H9 (cell line): ENCODE data around the gene KIF5A. TPM values are rescaled to one million over a fixed set of nuclear protein-coding genes. Genes with fewer than 3 reads are reported as not detected.
A peak's percentile ranks its signal among the peaks of the same experiment; 100 is the strongest.

ENCODE experiments used
- DNase-seq: peaks from one replicate; pipeline ENCODE4 v3.0.0-alpha.2; 2017
- H2AFZ ChIP-seq: one replicate; pipeline ENCODE4 v1.6.1; 2013; ENCODE audit warnings: mild to moderate bottlenecking, low read length, control low read depth, moderate library complexity
- H2AK5ac ChIP-seq: 2 replicates; pipeline ENCODE4 v1.6.1; 2013; ENCODE audit warnings: low read length, control low read depth, mixed read lengths; ENCODE audit not compliant: insufficient read length
- H2BK120ac ChIP-seq: one replicate; pipeline ENCODE4 v1.6.1; 2013; ENCODE audit warnings: low read depth, mild to moderate bottlenecking, low read length, control low read depth, inconsistent platforms; ENCODE audit not compliant: poor library complexity, severe bottlenecking
- H2BK12ac ChIP-seq: 2 replicates; pipeline ENCODE4 v1.6.1; 2013; ENCODE audit warnings: low read length, control low read depth, mixed read lengths, low read depth; ENCODE audit not compliant: insufficient read length
- H2BK15ac ChIP-seq: 2 replicates; pipeline ENCODE4 v1.6.1; 2013; ENCODE audit warnings: low read depth, low read length, control low read depth
- H2BK20ac ChIP-seq: one replicate; pipeline ENCODE4 v1.6.1; 2013; ENCODE audit warnings: low read depth, mild to moderate bottlenecking, low read length, control low read depth, inconsistent platforms; ENCODE audit not compliant: poor library complexity, severe bottlenecking
- H2BK5ac ChIP-seq: 2 replicates; pipeline ENCODE4 v1.6.1; 2013; ENCODE audit warnings: low read length, control low read depth, mixed read lengths; ENCODE audit not compliant: insufficient read length
- H3K14ac ChIP-seq: 2 replicates; pipeline ENCODE4 v1.6.1; 2013; ENCODE audit warnings: low read length, control low read depth; ENCODE audit not compliant: insufficient read depth
- H3K18ac ChIP-seq: 2 replicates; pipeline ENCODE4 v1.6.1; 2013; ENCODE audit warnings: low read depth, mild to moderate bottlenecking, mixed read lengths, low read length, control low read depth; ENCODE audit not compliant: insufficient read length
- H3K23ac ChIP-seq: 2 replicates; pipeline ENCODE4 v1.6.1; 2013; ENCODE audit warnings: low read length, control low read depth, mixed read lengths, low read depth; ENCODE audit not compliant: insufficient read length
- H3K23me2 ChIP-seq: 2 replicates; pipeline ENCODE4 v1.6.1; 2013; ENCODE audit warnings: low read depth, mild to moderate bottlenecking, mixed read lengths, low read length, control low read depth; ENCODE audit not compliant: insufficient read length, poor library complexity, severe bottlenecking
- H3K27ac ChIP-seq: 2 replicates; pipeline ENCODE4 v1.5.1; 2013; ENCODE audit warnings: low read length, control low read depth, mixed read lengths, low read depth; ENCODE audit not compliant: insufficient read length
- H3K27me3 ChIP-seq: 2 replicates; pipeline ENCODE4 v1.6.1; 2013; ENCODE audit warnings: low read length, control low read depth, inconsistent platforms; ENCODE audit not compliant: insufficient read depth
- H3K4ac ChIP-seq: 2 replicates; pipeline ENCODE4 v1.6.1; 2013; ENCODE audit warnings: low read depth, mild to moderate bottlenecking, control low read depth, inconsistent platforms, low read length, moderate library complexity
- H3K4me1 ChIP-seq: 2 replicates; pipeline ENCODE4 v1.6.1; 2013; ENCODE audit warnings: low read length, control low read depth, inconsistent platforms; ENCODE audit not compliant: insufficient read depth
- H3K4me2 ChIP-seq: 2 replicates; pipeline ENCODE4 v1.6.1; 2013; ENCODE audit warnings: low read length, control low read depth, mixed read lengths; ENCODE audit not compliant: insufficient read length, insufficient read depth
- H3K56ac ChIP-seq: 2 replicates; pipeline ENCODE4 v1.6.1; 2013; ENCODE audit warnings: low read depth, mild to moderate bottlenecking, mixed read lengths, low read length, control low read depth; ENCODE audit not compliant: insufficient read length
- H3K79me1 ChIP-seq: 2 replicates; pipeline ENCODE4 v1.6.1; 2013; ENCODE audit warnings: low read depth, mild to moderate bottlenecking, moderate library complexity, low read length, control low read depth, inconsistent platforms; ENCODE audit not compliant: insufficient read depth, poor library complexity, severe bottlenecking
- H3K79me2 ChIP-seq: 2 replicates; pipeline ENCODE4 v1.6.1; 2013; ENCODE audit warnings: low read length, control low read depth, inconsistent platforms; ENCODE audit not compliant: insufficient read depth
- H3K9ac ChIP-seq: 2 replicates; pipeline ENCODE4 v1.6.1; 2013; ENCODE audit warnings: low read length, control low read depth, mixed read lengths; ENCODE audit not compliant: insufficient read length; ENCODE audit errors: extremely low read depth
- H3K9me3 ChIP-seq: one replicate; pipeline ENCODE4 v1.6.1; 2013; ENCODE audit warnings: low read depth, low read length, inconsistent platforms; ENCODE audit not compliant: control insufficient read depth
- H3T11ph ChIP-seq: one replicate; pipeline ENCODE4 v1.6.1; 2013; ENCODE audit warnings: mild to moderate bottlenecking, low read length, control low read depth, inconsistent platforms
- H4K20me1 ChIP-seq: one replicate; pipeline ENCODE4 v1.6.1; 2013; ENCODE audit not compliant: control insufficient read depth, insufficient read length, insufficient read depth
- H4K5ac ChIP-seq: 2 replicates; pipeline ENCODE4 v1.6.1; 2013; ENCODE audit warnings: low read depth, mild to moderate bottlenecking, mixed read lengths, low read length, control low read depth; ENCODE audit not compliant: insufficient read length
- H4K8ac ChIP-seq: replicated peaks from 2 replicates; pipeline ENCODE4 v1.6.1; 2013; ENCODE audit warnings: low read length, control low read depth, mixed read lengths, low read depth; ENCODE audit not compliant: insufficient read length
- H4K91ac ChIP-seq: 2 replicates; pipeline ENCODE4 v1.6.1; 2013; ENCODE audit warnings: low read depth, mild to moderate bottlenecking, moderate library complexity, mixed read lengths, low read length, control low read depth; ENCODE audit not compliant: insufficient read length
- H3K27ac Mint-ChIP-seq, 3 experiments: 2 replicates in 2 of 3; 3 replicates in 1 of 3; pipeline ENCODE4 v1.8.0; 2020 to 2021; ENCODE audit warnings: mixed read lengths in 3 of 3, mild to moderate bottlenecking in 1 of 3, moderate library complexity in 1 of 3
- H3K27me3 Mint-ChIP-seq: 2 replicates; pipeline ENCODE4 v1.8.0; 2021; ENCODE audit warnings: low read depth, mild to moderate bottlenecking, moderate library complexity, mixed read lengths
- H3K36me3 Mint-ChIP-seq, 3 experiments: 2 replicates in 2 of 3; 3 replicates in 1 of 3; pipeline ENCODE4 v1.8.0; 2020 to 2021; ENCODE audit warnings: low read depth in 3 of 3, mixed read lengths in 3 of 3; ENCODE audit not compliant: insufficient read depth in 1 of 3
- H3K4me1 Mint-ChIP-seq, 2 experiments: 2 replicates each; pipeline ENCODE4 v1.8.0; 2020; ENCODE audit warnings: mixed read lengths in 2 of 2
- H3K4me3 Mint-ChIP-seq, 2 experiments: 2 replicates in 1 of 2; 3 replicates in 1 of 2; pipeline ENCODE4 v1.8.0; 2020 to 2021; ENCODE audit warnings: mild to moderate bottlenecking in 2 of 2, mixed read lengths in 2 of 2, moderate library complexity in 1 of 2
- H3K9me3 Mint-ChIP-seq, 2 experiments: 2 replicates in 1 of 2; 3 replicates in 1 of 2; pipeline ENCODE4 v1.8.0; 2020; ENCODE audit warnings: mild to moderate bottlenecking in 2 of 2, mixed read lengths in 2 of 2, moderate library complexity in 1 of 2
- WGBS: extraction: QIAGEN DNeasy Blood & Tissue Kit; methylation state at CpG from one replicate; pipeline ENCODE4 v1.1.7; 2013; ENCODE audit warnings: missing lambda C conversion rate, low lambda C conversion rate, mixed read lengths; ENCODE audit not compliant: insufficient read length; ENCODE audit errors: extremely low coverage; 5-methylcytosine and 5-hydroxymethylcytosine counted together
- microRNA-seq: library from miRNA; unstranded; fragments of <30 nt; microRNA quantifications from one replicate; pipeline ENCODE4, GENCODE V29; 2020; ENCODE audit warnings: borderline microRNAs expressed
- total RNA-seq: library from RNA; stranded (reverse); gene quantifications from 2 replicates; pipeline ENCODE4 v1.2.1, GENCODE V29; 2021
- TF ChIP-seq, protein P1 (sequence below): fragments of 200-600 bp; sonication (generic); conservative IDR thresholded peaks from 3 replicates; pipeline ENCODE4 v1.8.0; 2021; ENCODE audit warnings: antibody characterized with exemption, mild to moderate bottlenecking

Gene KIF5A
- total RNA-seq, 1 experiment from 2014 or later, result 18.5 TPM

DNA sequence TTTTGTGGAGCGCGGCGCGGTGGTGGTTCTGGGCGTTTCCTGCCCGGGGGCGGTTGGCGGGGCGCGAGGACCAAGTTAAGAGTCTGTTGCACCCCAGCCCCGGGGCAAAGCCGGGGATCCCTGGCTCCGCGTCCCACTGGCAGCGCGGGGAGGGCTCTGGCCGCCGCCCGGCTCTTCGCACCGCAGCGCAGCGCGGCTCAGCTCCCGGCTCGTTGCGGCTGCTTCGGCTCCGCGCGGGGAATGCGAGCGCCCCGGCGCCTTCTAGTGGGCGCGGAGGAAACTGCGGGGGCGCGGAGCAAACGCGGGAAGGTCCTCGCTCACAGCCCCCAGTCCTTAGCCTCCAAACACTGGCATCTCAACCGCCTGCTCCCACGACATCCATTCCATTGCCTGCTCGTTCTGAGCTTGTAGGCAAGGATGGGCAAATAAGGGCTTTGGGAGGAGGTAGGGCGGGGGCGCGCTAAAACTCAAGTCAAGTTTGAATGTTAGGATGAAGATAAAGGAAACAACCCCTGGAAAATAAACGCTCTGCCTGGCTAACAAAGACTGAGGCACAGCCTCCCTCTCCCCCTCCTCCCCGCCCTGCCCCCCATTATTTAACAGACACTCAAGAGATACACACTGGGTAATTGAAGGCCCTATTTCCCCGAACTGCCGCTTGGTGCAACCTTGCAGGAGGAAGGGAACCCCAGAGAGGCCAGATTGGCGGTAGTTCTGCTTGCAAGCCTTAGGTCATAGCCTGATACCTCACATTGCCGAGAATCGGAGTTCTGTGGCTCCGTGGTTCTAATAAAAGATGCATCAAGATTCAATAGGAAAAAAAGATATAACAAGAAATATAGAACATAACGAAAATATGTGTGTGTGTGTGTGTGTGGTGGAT, 83.4 kb downstream of the KIF5A start, which contains the start of gene B4GALNT1:
B4GALNT1 (minus strand) TSS at position 244 of the 883 bp plus-strand sequence. CDS start 1,069 bp downstream, outside the sequence.
- Histone ChIP-seq H3K9me3 (no peaks in the 10 kb centered on the region), H3K4me1 (no peaks in the 10 kb centered on the region; the same call in 1 of the 2 replicates), H3K79me2 (no peaks in the 10 kb centered on the region), H2AK5ac (no peak within 1 kb of the TSS), H3T11ph (no peak within 1 kb of the TSS), H2BK20ac (no peak within 1 kb of the TSS), H2BK15ac (no peak within 1 kb of the TSS), H2BK120ac (no peak within 1 kb of the TSS), H3K79me1 (no peaks in the 10 kb centered on the region), H3K4ac (no peak within 1 kb of the TSS), H4K8ac (no peak within 1 kb of the TSS), H2BK5ac (no peak within 1 kb of the TSS), H2BK12ac (no peak within 1 kb of the TSS), H3K9ac (no peak within 1 kb of the TSS), H3K4me2 (peak within 1 kb of the TSS; percentile 69), H2AFZ (no peak within 1 kb of the TSS), H3K18ac (no peak within 1 kb of the TSS), H4K20me1 (peaks cover 3% of the 10 kb centered on the region), H3K27ac (no peak within 1 kb of the TSS), H3K27me3 (peaks cover 41% of the 10 kb centered on the region), H3K14ac (no peak within 1 kb of the TSS), H3K56ac (no peak within 1 kb of the TSS), H4K5ac (no peak within 1 kb of the TSS), H3K23ac (no peak within 1 kb of the TSS), H4K91ac (no peak within 1 kb of the TSS), H3K23me2 (peaks cover 15% of the 10 kb centered on the region)
- peaks cover 70% of the 10 kb centered on the region for H3K27me3 Mint-ChIP-seq
- peaks cover 10 to 22% of the 10 kb centered on the region in 2 experiments for H3K4me1 Mint-ChIP-seq
- peak within 1 kb of the TSS; percentile 66 to 87 for H3K4me3 Mint-ChIP-seq
- TF ChIP-seq, protein P1, sequence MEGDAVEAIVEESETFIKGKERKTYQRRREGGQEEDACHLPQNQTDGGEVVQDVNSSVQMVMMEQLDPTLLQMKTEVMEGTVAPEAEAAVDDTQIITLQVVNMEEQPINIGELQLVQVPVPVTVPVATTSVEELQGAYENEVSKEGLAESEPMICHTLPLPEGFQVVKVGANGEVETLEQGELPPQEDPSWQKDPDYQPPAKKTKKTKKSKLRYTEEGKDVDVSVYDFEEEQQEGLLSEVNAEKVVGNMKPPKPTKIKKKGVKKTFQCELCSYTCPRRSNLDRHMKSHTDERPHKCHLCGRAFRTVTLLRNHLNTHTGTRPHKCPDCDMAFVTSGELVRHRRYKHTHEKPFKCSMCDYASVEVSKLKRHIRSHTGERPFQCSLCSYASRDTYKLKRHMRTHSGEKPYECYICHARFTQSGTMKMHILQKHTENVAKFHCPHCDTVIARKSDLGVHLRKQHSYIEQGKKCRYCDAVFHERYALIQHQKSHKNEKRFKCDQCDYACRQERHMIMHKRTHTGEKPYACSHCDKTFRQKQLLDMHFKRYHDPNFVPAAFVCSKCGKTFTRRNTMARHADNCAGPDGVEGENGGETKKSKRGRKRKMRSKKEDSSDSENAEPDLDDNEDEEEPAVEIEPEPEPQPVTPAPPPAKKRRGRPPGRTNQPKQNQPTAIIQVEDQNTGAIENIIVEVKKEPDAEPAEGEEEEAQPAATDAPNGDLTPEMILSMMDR, result peak; percentile 87
- peak; percentile 83 for DNase-seq
- no peak within 1 kb of the TSS for H3K27ac Mint-ChIP-seq
- WGBS, result 100% methylated on average over 1 of the region's 58 CpGs
- H3K9me3 Mint-ChIP-seq, result no peaks in the 10 kb centered on the region
- H3K36me3 Mint-ChIP-seq, result no peaks in the 10 kb centered on the region

Small RNA genes lying within 50 kb of the gene (microRNA-seq; reads per million reads assigned to microRNA genes)
- gene MIR616, result not detected
- gene MIR6758, result not detected

Other genes with a start within 250 kb of the KIF5A start
- 43.9 and 45.4 TPM in 2 replicates for gene R3HDM2, start 119.0 kb upstream of the KIF5A start, total RNA-seq
- gene INHBC, start 115.3 kb upstream of the KIF5A start, total RNA-seq, result not detected in 2 replicates
- gene INHBE, start 94.7 kb upstream of the KIF5A start, total RNA-seq, result 9.6 and 10.1 TPM in 2 replicates
- gene GLI1, start 90.3 kb upstream of the KIF5A start, total RNA-seq, result 25.8 and 28.4 TPM in 2 replicates
- 3.7 and 4.4 TPM in 2 replicates for gene ARHGAP9, start 70.2 kb upstream of the KIF5A start, total RNA-seq
- gene MARS1, start 62.0 kb upstream of the KIF5A start, total RNA-seq, result 352 and 368 TPM in 2 replicates
- 12.8 and 14.1 TPM in 2 replicates for gene DDIT3, start 29.5 kb upstream of the KIF5A start, total RNA-seq
- gene MBD6, start 27.2 kb upstream of the KIF5A start, total RNA-seq, result 66.0 and 66.8 TPM in 2 replicates
- 96.6 and 97.7 TPM in 2 replicates for gene DCTN2, start 2.9 kb upstream of the KIF5A start, total RNA-seq
- 37.1 and 40.7 TPM in 2 replicates for gene PIP4K2C, start 41.1 kb downstream of the KIF5A start, total RNA-seq
- gene DTX3, start 54.8 kb downstream of the KIF5A start, total RNA-seq, result 65.2 and 67.5 TPM in 2 replicates
- 22.6 and 24.4 TPM in 2 replicates for gene ARHGEF25, start 61.4 kb downstream of the KIF5A start, total RNA-seq
- gene B4GALNT1, start 83.2 kb downstream of the KIF5A start, total RNA-seq, result 2.3 and 2.6 TPM in 2 replicates
- gene OS9, start 144.1 kb downstream of the KIF5A start, total RNA-seq, result 111 and 112 TPM in 2 replicates
- 4.6 and 5.3 TPM in 2 replicates for gene AGAP2, start 188.7 kb downstream of the KIF5A start, total RNA-seq
- gene TSPAN31, start 195.0 kb downstream of the KIF5A start, total RNA-seq, result 18.8 and 20.0 TPM in 2 replicates
- 217 and 218 TPM in 2 replicates for gene CDK4, start 202.3 kb downstream of the KIF5A start, total RNA-seq
- 20.5 and 20.9 TPM in 2 replicates for gene MARCHF9, start 205.1 kb downstream of the KIF5A start, total RNA-seq
- 6.1 and 6.5 TPM in 2 replicates for gene CYP27B1, start 217.0 kb downstream of the KIF5A start, total RNA-seq
- 58.4 and 66.7 TPM in 2 replicates for gene METTL1, start 222.1 kb downstream of the KIF5A start, total RNA-seq
- gene EEF1AKMT3, start 222.6 kb downstream of the KIF5A start, total RNA-seq, result 2.1 and 2.9 TPM in 2 replicates
- gene TSFM, start 232.7 kb downstream of the KIF5A start, total RNA-seq, result 50.2 and 53.3 TPM in 2 replicates